ENCODE measurements around the gene SMOC1.
A peak's percentile ranks its signal among the peaks of the same experiment; 100 is the strongest.

SMOC1 gene

DNA sequence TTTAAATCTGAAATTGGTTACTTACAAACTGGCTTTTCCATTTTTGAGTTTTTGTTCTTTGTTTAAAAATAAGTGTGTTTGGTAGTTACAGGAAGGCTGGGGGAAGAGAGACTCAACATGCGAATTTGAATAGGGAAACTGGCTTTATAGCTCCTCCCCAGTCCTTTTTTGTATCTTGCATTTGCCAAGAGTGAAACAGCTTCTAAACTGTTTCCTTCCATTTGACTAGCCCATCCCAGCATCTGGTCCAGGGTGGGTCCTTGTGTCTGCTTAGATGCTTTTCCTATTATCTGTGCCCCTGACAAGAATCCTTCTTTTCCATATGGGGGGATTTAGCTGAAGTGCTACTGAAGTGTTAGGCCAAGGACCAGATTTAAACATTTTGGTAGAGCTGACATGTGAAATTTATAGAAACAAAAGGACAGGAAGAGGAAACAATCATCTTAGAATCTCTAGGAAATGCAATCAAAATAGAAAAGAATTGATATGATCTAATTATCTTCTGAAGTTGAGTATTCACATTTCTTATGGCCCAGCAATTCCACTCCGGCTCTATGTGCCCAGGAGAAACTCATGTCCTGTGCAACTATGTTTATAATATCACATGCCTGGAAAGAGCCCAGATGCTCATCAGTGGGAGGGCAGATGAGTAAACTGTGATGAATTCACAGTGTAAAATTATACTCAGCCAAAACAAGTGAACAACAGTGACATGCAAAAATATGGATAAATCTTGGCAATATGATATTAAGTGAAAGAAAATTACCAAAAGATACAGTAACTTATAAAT is 7.4 kb downstream of the SMOC1 start:
- Histone ChIP-seq H2BK5ac (ENCODE audit: low read length) (no peak overlapping the region), H3K4me2 (ENCODE audit: low read length) (no peak overlapping the region), H3K9ac (ENCODE audit: low read length) (no peak overlapping the region), H2BK15ac (replicated peaks; ENCODE audit: low read depth) (no peak overlapping the region), H3K18ac (ENCODE audit: low read length) (no peak overlapping the region), H3K79me2 (ENCODE audit: control insufficient read depth, insufficient read depth, low read length) (no peaks in the 10 kb centered on the region), H3K79me1 (ENCODE audit: low read length) (no peaks in the 10 kb centered on the region), H3K4me1 (ENCODE audit: control insufficient read depth, low read depth, low read length) (no peaks in the 10 kb centered on the region), H3K4me3 (ENCODE audit: low read length) (no peak overlapping the region), H3K56ac (ENCODE audit: low read length) (no peak overlapping the region), H3K4ac (ENCODE audit: low read depth, low read length) (no peak overlapping the region), H3K27me3 (ENCODE audit: insufficient read depth, low read length, poor library complexity) (no peaks in the 10 kb centered on the region), H3K36me3 (ENCODE audit: control insufficient read depth, insufficient read depth, low read length) (no peaks in the 10 kb centered on the region), H4K5ac (ENCODE audit: low read length) (no peak overlapping the region), H3K23ac (ENCODE audit: low read length) (no peak overlapping the region), H3K27ac (ENCODE audit: low read depth, low read length) (no peak overlapping the region), H2AK5ac (ENCODE audit: low read length) (no peak overlapping the region), H4K8ac (ENCODE audit: low read depth, low read length) (no peak overlapping the region), H2BK120ac (ENCODE audit: low read depth, low read length) (no peak overlapping the region)
- WGBS (ENCODE audit: extremely low coverage, insufficient coverage, low lambda C conversion rate), result no CpG with 5 or more reads among the region's 2 CpGs
- DNase-seq, result no peak

DNA sequence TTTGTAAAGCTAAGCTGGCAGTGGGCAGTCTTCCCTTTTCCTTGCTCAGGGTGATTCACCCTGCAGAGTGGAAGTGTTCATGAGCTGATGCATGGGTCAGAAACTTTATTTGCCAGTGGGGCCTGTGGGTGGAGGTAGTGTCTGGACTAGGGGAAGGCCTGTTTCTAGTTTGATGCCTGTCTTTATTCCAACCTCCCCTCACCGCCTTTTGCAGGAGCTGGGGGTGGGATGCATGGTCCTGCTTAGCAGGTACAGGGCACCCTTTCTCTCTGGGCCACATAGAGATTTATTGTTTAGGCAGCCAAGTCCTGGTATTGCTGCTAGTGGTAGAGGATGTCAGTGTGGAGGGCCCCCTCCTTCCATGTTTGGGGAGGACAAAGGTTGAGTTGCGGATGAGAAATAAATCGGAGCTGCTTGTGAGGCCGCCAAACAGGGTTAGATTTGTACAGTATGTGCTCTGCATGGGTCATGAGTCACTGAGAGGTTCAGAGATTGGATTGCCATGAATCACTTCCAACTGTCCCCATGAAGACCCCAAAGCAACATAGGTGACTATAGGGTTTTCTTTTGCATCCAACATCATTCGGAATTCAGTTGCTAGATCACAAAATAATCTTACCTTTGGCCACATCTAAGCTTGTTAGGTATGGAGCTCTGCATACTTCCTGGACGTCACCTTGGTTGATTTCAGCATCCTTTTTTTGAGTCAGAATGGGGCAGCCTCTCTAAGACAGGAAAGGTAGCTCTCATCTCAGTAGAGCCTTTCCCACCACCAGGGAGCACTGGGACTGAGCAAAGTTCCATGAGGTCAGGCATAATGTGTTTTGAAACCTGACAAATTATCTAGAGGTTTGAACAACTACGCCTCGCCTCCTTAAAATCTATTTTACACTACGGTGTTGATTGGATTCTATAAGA is 8.8 kb downstream of the SMOC1 start:
- H3K36me3 ChIP-seq (ENCODE audit: control insufficient read depth, insufficient read depth, low read length), result no peaks in the 10 kb centered on the region
- no peak overlapping the region for H3K27ac ChIP-seq (ENCODE audit: low read depth, low read length)
- H4K8ac ChIP-seq (ENCODE audit: low read depth, low read length), result no peak overlapping the region

DNA sequence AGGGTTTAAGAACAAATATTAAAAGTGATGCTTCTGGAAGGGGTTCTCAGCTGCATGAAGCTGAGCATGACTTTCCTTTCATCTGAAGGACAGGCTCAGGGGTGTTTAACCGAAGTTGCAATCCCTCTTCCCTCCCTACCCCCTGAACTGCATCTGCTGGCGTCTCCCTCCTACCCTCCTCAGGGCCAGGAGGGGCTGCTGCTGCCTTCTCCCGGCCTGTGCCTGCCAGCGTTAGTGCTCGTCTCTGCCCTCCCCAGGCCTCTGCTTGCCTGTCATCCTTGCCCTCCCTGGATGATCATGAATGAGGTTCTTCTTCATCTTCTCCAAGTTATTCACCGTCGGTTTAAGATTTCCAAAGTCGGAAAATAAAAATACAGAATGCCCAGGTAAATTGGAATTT is 12.2 kb downstream of the SMOC1 start:
- no peak overlapping the region for H3K4ac ChIP-seq (ENCODE audit: low read depth, low read length)
- H2BK5ac ChIP-seq (ENCODE audit: low read length), result no peak overlapping the region
- no peak overlapping the region for H3K9ac ChIP-seq (ENCODE audit: low read length)
- H3K79me2 ChIP-seq (ENCODE audit: control insufficient read depth, insufficient read depth, low read length), result no peaks in the 10 kb centered on the region
- no peak overlapping the region for H4K8ac ChIP-seq (ENCODE audit: low read depth, low read length)
- H3K4me1 ChIP-seq (ENCODE audit: control insufficient read depth, low read depth, low read length), result no peaks in the 10 kb centered on the region
- no peak overlapping the region for H4K5ac ChIP-seq (ENCODE audit: low read length)
- H2BK120ac ChIP-seq (ENCODE audit: low read depth, low read length), result no peak overlapping the region
- no peak overlapping the region for H3K4me2 ChIP-seq (ENCODE audit: low read length)
- no peaks in the 10 kb centered on the region for H3K27me3 ChIP-seq (ENCODE audit: insufficient read depth, low read length, poor library complexity)
- H3K79me1 ChIP-seq (ENCODE audit: low read length), result no peaks in the 10 kb centered on the region
- H2BK15ac ChIP-seq (replicated peaks; ENCODE audit: low read depth), result no peak overlapping the region
- no peak overlapping the region for H3K18ac ChIP-seq (ENCODE audit: low read length)
- no CpG with 5 or more reads among the region's 8 CpGs for WGBS (ENCODE audit: extremely low coverage, insufficient coverage, low lambda C conversion rate)
- H2AK5ac ChIP-seq (ENCODE audit: low read length), result no peak overlapping the region
- no peak overlapping the region for H3K23ac ChIP-seq (ENCODE audit: low read length)
- no peaks in the 10 kb centered on the region for H3K36me3 ChIP-seq (ENCODE audit: control insufficient read depth, insufficient read depth, low read length)
- peak; percentile 27 for DNase-seq
- no peak overlapping the region for H3K27ac ChIP-seq (ENCODE audit: low read depth, low read length)
- H3K4me3 ChIP-seq (ENCODE audit: low read length), result no peak overlapping the region
- H3K56ac ChIP-seq (ENCODE audit: low read length), result no peak overlapping the region

More for the DNA sequence above, 8.8 kb downstream of the SMOC1 start:
- no peak overlapping the region for H3K4ac ChIP-seq (ENCODE audit: low read depth, low read length)
- H2BK5ac ChIP-seq (ENCODE audit: low read length), result no peak overlapping the region
- no peak overlapping the region for H4K5ac ChIP-seq (ENCODE audit: low read length)
- H3K4me3 ChIP-seq (ENCODE audit: low read length), result no peak overlapping the region
- H2BK120ac ChIP-seq (ENCODE audit: low read depth, low read length), result no peak overlapping the region
- no peaks in the 10 kb centered on the region for H3K79me1 ChIP-seq (ENCODE audit: low read length)
- no peak overlapping the region for H3K9ac ChIP-seq (ENCODE audit: low read length)
- H3K4me1 ChIP-seq (ENCODE audit: control insufficient read depth, low read depth, low read length), result no peaks in the 10 kb centered on the region
- H3K23ac ChIP-seq (ENCODE audit: low read length), result no peak overlapping the region
- H3K18ac ChIP-seq (ENCODE audit: low read length), result no peak overlapping the region
- no CpG with 5 or more reads among the region's 9 CpGs for WGBS (ENCODE audit: extremely low coverage, insufficient coverage, low lambda C conversion rate)
- no peak overlapping the region for H2AK5ac ChIP-seq (ENCODE audit: low read length)
- no peak overlapping the region for H2BK15ac ChIP-seq (replicated peaks; ENCODE audit: low read depth)
- no peaks in the 10 kb centered on the region for H3K79me2 ChIP-seq (ENCODE audit: control insufficient read depth, insufficient read depth, low read length)
- H3K27me3 ChIP-seq (ENCODE audit: insufficient read depth, low read length, poor library complexity), result no peaks in the 10 kb centered on the region
- H3K56ac ChIP-seq (ENCODE audit: low read length), result no peak overlapping the region
- no peak overlapping the region for H3K4me2 ChIP-seq (ENCODE audit: low read length)
- no peak for DNase-seq

DNA sequence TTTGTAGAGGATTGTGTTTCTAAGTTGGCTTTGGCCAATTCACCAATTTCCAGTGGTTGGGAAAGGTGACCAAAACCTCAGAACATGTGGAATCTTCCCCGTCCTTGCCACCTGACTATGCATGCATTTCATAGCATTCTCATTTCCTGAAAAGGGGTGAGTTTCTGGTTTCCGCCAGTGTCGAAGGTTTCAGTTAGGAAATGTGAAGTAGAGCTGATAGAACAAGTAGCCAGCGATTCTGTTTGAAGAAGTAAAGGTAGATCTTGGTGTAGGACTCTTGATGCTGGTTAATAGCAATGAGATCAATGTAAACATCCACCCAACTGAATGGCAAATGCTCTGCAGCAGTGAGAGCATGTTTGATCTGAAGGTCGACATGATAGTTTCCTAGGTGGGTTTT is 15.9 kb downstream of the SMOC1 start:
- Histone ChIP-seq H3K36me3 (ENCODE audit: control insufficient read depth, insufficient read depth, low read length) (no peaks in the 10 kb centered on the region), H4K8ac (ENCODE audit: low read depth, low read length) (no peak overlapping the region), H2AK5ac (ENCODE audit: low read length) (no peak overlapping the region), H3K79me2 (ENCODE audit: control insufficient read depth, insufficient read depth, low read length) (no peaks in the 10 kb centered on the region), H3K4me3 (ENCODE audit: low read length) (no peak overlapping the region), H3K27me3 (ENCODE audit: insufficient read depth, low read length, poor library complexity) (no peaks in the 10 kb centered on the region), H2BK5ac (ENCODE audit: low read length) (no peak overlapping the region), H3K18ac (ENCODE audit: low read length) (no peak overlapping the region), H3K4me2 (ENCODE audit: low read length) (no peak overlapping the region), H3K4ac (ENCODE audit: low read depth, low read length) (no peak overlapping the region), H2BK120ac (ENCODE audit: low read depth, low read length) (no peak overlapping the region), H3K9ac (ENCODE audit: low read length) (no peak overlapping the region), H3K23ac (ENCODE audit: low read length) (no peak overlapping the region), H3K79me1 (ENCODE audit: low read length) (no peaks in the 10 kb centered on the region), H2BK15ac (replicated peaks; ENCODE audit: low read depth) (no peak overlapping the region), H3K4me1 (ENCODE audit: control insufficient read depth, low read depth, low read length) (no peaks in the 10 kb centered on the region), H3K56ac (ENCODE audit: low read length) (no peak overlapping the region), H4K5ac (ENCODE audit: low read length) (no peak overlapping the region), H3K27ac (ENCODE audit: low read depth, low read length) (no peak overlapping the region)
- DNase-seq, result no peak
- WGBS (ENCODE audit: extremely low coverage, insufficient coverage, low lambda C conversion rate), result no CpG with 5 or more reads among the region's 5 CpGs

DNA sequence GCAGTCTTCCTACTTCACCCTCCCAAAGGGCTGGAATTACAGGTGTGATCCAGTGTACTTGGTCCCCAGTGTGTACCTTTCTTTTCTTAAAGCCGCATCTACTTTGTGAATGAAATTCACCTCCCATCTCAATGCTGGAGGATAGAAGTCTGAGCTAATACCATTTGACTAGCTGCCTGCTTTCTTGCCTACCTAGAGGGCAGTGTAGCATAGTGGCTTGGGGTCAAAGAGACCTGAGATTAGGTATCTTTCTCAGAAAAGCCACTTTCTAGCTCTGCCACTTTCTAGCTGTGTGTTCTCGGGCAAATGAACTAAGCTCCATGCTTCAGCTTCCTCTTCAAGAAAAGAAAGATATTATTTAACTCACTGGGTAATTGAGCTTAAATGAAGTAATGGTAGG is 16.9 kb downstream of the SMOC1 start:
- H3K9ac ChIP-seq (ENCODE audit: low read length), result no peak overlapping the region
- no peak overlapping the region for H3K4me3 ChIP-seq (ENCODE audit: low read length)
- no peaks in the 10 kb centered on the region for H3K27me3 ChIP-seq (ENCODE audit: insufficient read depth, low read length, poor library complexity)
- DNase-seq, result no peak
- H3K23ac ChIP-seq (ENCODE audit: low read length), result no peak overlapping the region
- H3K4me1 ChIP-seq (ENCODE audit: control insufficient read depth, low read depth, low read length), result no peaks in the 10 kb centered on the region
- H3K36me3 ChIP-seq (ENCODE audit: control insufficient read depth, insufficient read depth, low read length), result no peaks in the 10 kb centered on the region
- no peaks in the 10 kb centered on the region for H3K79me1 ChIP-seq (ENCODE audit: low read length)
- no peak overlapping the region for H3K4ac ChIP-seq (ENCODE audit: low read depth, low read length)
- no peak overlapping the region for H4K8ac ChIP-seq (ENCODE audit: low read depth, low read length)
- WGBS (ENCODE audit: extremely low coverage, insufficient coverage, low lambda C conversion rate), result no CpG with 5 or more reads among the region's 2 CpGs
- H3K56ac ChIP-seq (ENCODE audit: low read length), result no peak overlapping the region
- H2AK5ac ChIP-seq (ENCODE audit: low read length), result no peak overlapping the region
- no peak overlapping the region for H2BK5ac ChIP-seq (ENCODE audit: low read length)
- no peak overlapping the region for H2BK120ac ChIP-seq (ENCODE audit: low read depth, low read length)
- H3K27ac ChIP-seq (ENCODE audit: low read depth, low read length), result no peak overlapping the region
- no peaks in the 10 kb centered on the region for H3K79me2 ChIP-seq (ENCODE audit: control insufficient read depth, insufficient read depth, low read length)
- H3K18ac ChIP-seq (ENCODE audit: low read length), result no peak overlapping the region
- H4K5ac ChIP-seq (ENCODE audit: low read length), result no peak overlapping the region
- no peak overlapping the region for H2BK15ac ChIP-seq (replicated peaks; ENCODE audit: low read depth)
- H3K4me2 ChIP-seq (ENCODE audit: low read length), result no peak overlapping the region

Data from mesendoderm (in vitro differentiated cells).